DOHH2 (cell line): ENCODE measurements around the gene MALAT1.
"Not testable (repeated sequence)": the region's sequence is repeated elsewhere in the genome, so short reads cannot be mapped to it uniquely, and the experiment has no call there.

Source experiments
- H3F3A ChIP-seq: fragments of 200-600 bp; sonication (generic), shearing (Covaris generic); 2 replicates; pipeline ENCODE4 v1.6.0; 2016; ENCODE audit warnings: antibody characterized with exemption, mild to moderate bottlenecking; ENCODE audit not compliant: control insufficient read depth, insufficient read depth
- H3K27ac ChIP-seq: fragments of 200-600 bp; sonication (generic); 2 replicates; pipeline ENCODE4 v1.5.1; 2014; ENCODE audit warnings: low read depth, mild to moderate bottlenecking, low read length, moderate library complexity
- H3K27me3 ChIP-seq: fragments of 200-600 bp; sonication (generic); 2 replicates; pipeline ENCODE4 v1.6.1; 2014; ENCODE audit warnings: mild to moderate bottlenecking, low read length, mixed read lengths; ENCODE audit not compliant: control insufficient read depth
- H3K36me3 ChIP-seq: fragments of 200-600 bp; sonication (generic); 2 replicates; pipeline ENCODE4 v1.6.1; 2014; ENCODE audit warnings: mild to moderate bottlenecking, low read length, moderate library complexity, mixed read lengths; ENCODE audit not compliant: control insufficient read depth
- H3K4me1 ChIP-seq: fragments of 200-600 bp; sonication (generic); 2 replicates; pipeline ENCODE4 v1.6.1; 2014; ENCODE audit warnings: mild to moderate bottlenecking, low read length, mixed read lengths; ENCODE audit not compliant: control insufficient read depth
- H3K4me2 ChIP-seq: fragments of 200-600 bp; sonication (generic); 2 replicates; pipeline ENCODE4 v1.6.0; 2014; ENCODE audit warnings: mild to moderate bottlenecking, low read length, moderate library complexity
- H3K4me3 ChIP-seq: fragments of 200-600 bp; sonication (generic); 2 replicates; pipeline ENCODE4 v1.5.1; 2014; ENCODE audit warnings: mild to moderate bottlenecking, low read length, mixed read lengths
- H3K79me2 ChIP-seq: fragments of 200-600 bp; sonication (generic); 2 replicates; pipeline ENCODE4 v1.6.1; 2014; ENCODE audit warnings: mild to moderate bottlenecking, low read length, mixed read lengths; ENCODE audit not compliant: control insufficient read depth
- H3K9me2 ChIP-seq: fragments of 200-600 bp; sonication (generic); replicated peaks from 2 replicates; pipeline ENCODE4 v1.6.1; 2014; ENCODE audit warnings: mild to moderate bottlenecking, low read length, mixed read lengths; ENCODE audit not compliant: control insufficient read depth
- H3K9me3 ChIP-seq: fragments of 200-600 bp; sonication (generic); 2 replicates; pipeline ENCODE4 v1.6.1; 2014; ENCODE audit warnings: antibody characterized with exemption, low read length, mixed read lengths; ENCODE audit not compliant: control insufficient read depth, insufficient read depth
- H4K20me1 ChIP-seq: fragments of 200-600 bp; sonication (generic); 2 replicates; pipeline ENCODE4 v1.6.0; 2014; ENCODE audit warnings: low read depth, mild to moderate bottlenecking, antibody characterized with exemption, low read length, moderate library complexity; ENCODE audit not compliant: control insufficient read depth, insufficient read depth
- CTCF ChIP-seq: fragments of 200-600 bp; sonication (generic); IDR thresholded peaks from one replicate; pipeline ENCODE4 v1.5.1; 2014; ENCODE audit warnings: antibody characterized with exemption, mild to moderate bottlenecking, low read depth, low read length; ENCODE audit not compliant: poor library complexity, severe bottlenecking
- EZH2phosphoT487 ChIP-seq: fragments of 200-600 bp; sonication (generic); IDR thresholded peaks from 2 replicates; pipeline ENCODE4 v1.6.1; 2017; ENCODE audit warnings: borderline replicate concordance, mild to moderate bottlenecking, antibody characterized with exemption, low read length, moderate library complexity, mixed read lengths

MALAT1 gene

GRCh38 chr11:65467306-65467705 lies 31.5 kb upstream of the MALAT1 start:
- H4K20me1 ChIP-seq, H3K4me3 ChIP-seq, H3K79me2 ChIP-seq, H3K36me3 ChIP-seq, H3K27ac ChIP-seq, H3K27me3 ChIP-seq, H3K4me2 ChIP-seq, H3K9me3 ChIP-seq, H3K9me2 ChIP-seq: not testable (repeated sequence)
- peaks cover 44% of the 10 kb centered on the region for H3K4me1 ChIP-seq
- H3F3A ChIP-seq = peaks cover 30% of the 10 kb centered on the region

- no peak overlapping the region for H3K4me3 ChIP-seq
- peaks cover 9% of the 10 kb centered on the region for H3K36me3 ChIP-seq
- H3K27ac ChIP-seq = peak overlapping the region; percentile 13; the same call in 1 of the 2 replicates
- H3K79me2 ChIP-seq = peaks cover 9% of the 10 kb centered on the region
- peaks cover 34% of the 10 kb centered on the region for H3F3A ChIP-seq
- no peak for TF ChIP-seq EZH2phosphoT487
- TF ChIP-seq CTCF = peak; percentile 95
- H3K9me2 ChIP-seq = no peaks in the 10 kb centered on the region
- no peaks in the 10 kb centered on the region for H3K9me3 ChIP-seq
- peaks cover 53% of the 10 kb centered on the region for H3K4me1 ChIP-seq
- H3K4me2 ChIP-seq = peak overlapping the region; percentile 37
- H3K27me3 ChIP-seq = no peaks in the 10 kb centered on the region
- no peaks in the 10 kb centered on the region for H4K20me1 ChIP-seq
Measured at GRCh38 chr11:65468874-65469333, 29.9 kb upstream of the MALAT1 start.

GRCh38 chr11:65470433-65471049 lies 28.3 kb upstream of the MALAT1 start:
- peaks cover 9% of the 10 kb centered on the region for H3K36me3 ChIP-seq
- peaks cover 11% of the 10 kb centered on the region for H3K79me2 ChIP-seq
- TF ChIP-seq EZH2phosphoT487 = no peak
- TF ChIP-seq CTCF = no peak
- peaks cover 59% of the 10 kb centered on the region for H3K4me1 ChIP-seq
- no peaks in the 10 kb centered on the region for H3K9me3 ChIP-seq
- no peaks in the 10 kb centered on the region for H3K9me2 ChIP-seq
- no peaks in the 10 kb centered on the region for H3K27me3 ChIP-seq
- no peaks in the 10 kb centered on the region for H4K20me1 ChIP-seq
- peaks cover 44% of the 10 kb centered on the region for H3F3A ChIP-seq
- peak overlapping the region; percentile 74; the same call in 1 of the 2 replicates for H3K27ac ChIP-seq
- no peak overlapping the region for H3K4me3 ChIP-seq
- H3K4me2 ChIP-seq = peak overlapping the region; percentile 77

- H3K4me2 ChIP-seq = peak overlapping the region; percentile 77
- no peaks in the 10 kb centered on the region for H4K20me1 ChIP-seq
- peaks cover 17% of the 10 kb centered on the region for H3K79me2 ChIP-seq
- H3K4me3 ChIP-seq = peak overlapping the region; percentile 66
- TF ChIP-seq CTCF = peak; percentile 73
- TF ChIP-seq EZH2phosphoT487 = no peak
- H3K9me2 ChIP-seq = no peaks in the 10 kb centered on the region
- H3K27me3 ChIP-seq = no peaks in the 10 kb centered on the region
- H3K9me3 ChIP-seq = no peaks in the 10 kb centered on the region
- peaks cover 68% of the 10 kb centered on the region for H3K4me1 ChIP-seq
- H3K27ac ChIP-seq = peak overlapping the region; percentile 74
- peaks cover 39% of the 10 kb centered on the region for H3F3A ChIP-seq
- peaks cover 2% of the 10 kb centered on the region for H3K36me3 ChIP-seq
Measured at GRCh38 chr11:65471447-65471891, 27.4 kb upstream of the MALAT1 start.

- peaks cover 11% of the 10 kb centered on the region for H3K36me3 ChIP-seq
- not testable (repeated sequence) for H3K27me3 ChIP-seq, H3K9me2 ChIP-seq, H3K9me3 ChIP-seq, H4K20me1 ChIP-seq
- H3F3A ChIP-seq = peaks cover 33% of the 10 kb centered on the region
- H3K4me2 ChIP-seq = peak overlapping the region; percentile 77
- peak overlapping the region; percentile 74 for H3K27ac ChIP-seq
- H3K79me2 ChIP-seq = peaks cover 30% of the 10 kb centered on the region
- peaks cover 72% of the 10 kb centered on the region for H3K4me1 ChIP-seq
- H3K4me3 ChIP-seq = peak overlapping the region; percentile 66
Measured at GRCh38 chr11:65472588-65473277, 26.1 kb upstream of the MALAT1 start.
